Testis (tissue), 3 donors: Measurements from ENCODE around the gene TBC1D10A. TPM values are rescaled to one million over a fixed set of nuclear protein-coding genes. Genes with fewer than 3 reads are reported as not detected.

Source experiments
- DNase-seq: peaks from one replicate; pipeline ENCODE4 v3.0.0-alpha.2; 2019
- H3K27ac ChIP-seq, 2 donors: fragments of 200-600 bp; sonication (generic); one replicate each; pipeline ENCODE4 v1.5.1; 2019
- H3K27me3 ChIP-seq: fragments of 200-600 bp; sonication (generic); one replicate; pipeline ENCODE4 v1.5.1; 2019
- H3K36me3 ChIP-seq: fragments of 200-600 bp; sonication (generic); one replicate; pipeline ENCODE4 v1.5.1; 2017; ENCODE audit warnings: low read depth; ENCODE audit errors: missing control alignments
- H3K4me1 ChIP-seq: fragments of 200-600 bp; sonication (generic); one replicate; pipeline ENCODE4 v1.5.1; 2019
- H3K4me3 ChIP-seq, 2 donors: fragments of 200-600 bp; sonication (generic); one replicate each; pipeline ENCODE4 v1.5.1; 2017 to 2019
- H3K9me3 ChIP-seq: fragments of 200-600 bp; sonication (generic); one replicate; pipeline ENCODE4 v1.5.1; 2017
- CTCF ChIP-seq, 3 experiments: fragments of 450-650 bp in 2 of 3; fragments of 200-600 bp in 1 of 3; sonication (generic) in 1 of 3; IDR thresholded peaks; one replicate each; pipeline ENCODE4 v1.5.1; 2016 to 2019; ENCODE audit warnings: antibody characterized with exemption in 3 of 3, mild to moderate bottlenecking in 2 of 3, moderate library complexity in 1 of 3
- POLR2A ChIP-seq: fragments of 450-650 bp; IDR thresholded peaks from one replicate; pipeline ENCODE4 v1.6.1; 2017; ENCODE audit warnings: antibody characterized with exemption, mild to moderate bottlenecking, moderate library complexity
- WGBS, 2 donors: methylation state at CpG; one replicate each; pipeline ENCODE4 v1.1.5; 2018; 5-methylcytosine and 5-hydroxymethylcytosine counted together
- intact Hi-C: fragments of 100-400 bp; cut with DNase I; formaldehyde crosslinking; loops from one replicate; pipeline ENCODE4 v1.15.1; 2023; ENCODE audit warnings: low total_unique reads
- polyA plus RNA-seq: library from polyadenylated mRNA; stranded (reverse); fragments of 350-450 nt; fragmentation: Illumina TruSeq; extraction: RNeasy Lipid Tissue Mini Kit (QIAGEN cat#74804); gene quantifications from one replicate; pipeline ENCODE4 v1.2.3, GENCODE V29; 2014; ENCODE audit warnings: low read depth, low replicate concordance; ENCODE audit not compliant: insufficient read depth
- total RNA-seq, 2 donors: library from RNA; depleted of rRNA; stranded (reverse); fragments of >200 nt; gene quantifications; one replicate each; pipeline ENCODE4 v1.2.3, GENCODE V29; 2016

TBC1D10A gene
- total and polyA plus RNA-seq, 3 donors from 2014 or later: 48.4 to 79.1 (median 51.0) TPM

- Histone ChIP-seq H3K9me3 (no peaks in the 10 kb centered on the region), H3K27ac (no peak overlapping the region), H3K36me3 (no peaks in the 10 kb centered on the region), H3K4me3 (no peak overlapping the region), H3K4me1 (peaks cover 23% of the 10 kb centered on the region), H3K27me3 (no peaks in the 10 kb centered on the region)
- no peak for DNase-seq
- WGBS, 2 donors: 70 to 86% methylated on average over 3 of the region's 3 CpGs
- TF ChIP-seq POLR2A (no peak), CTCF (IDR thresholded peaks at IDR 0.05) (no peak)
- intact Hi-C loops: no loop called here
Measured at GRCh38 chr22:30328466-30329049, 1.8 kb upstream of the TBC1D10A start.

GRCh38 chr22:30327864-30328345 lies 1.2 kb upstream of the TBC1D10A start:
- intact Hi-C loops: no loop called here
- Histone ChIP-seq H3K4me3 (no peak overlapping the region), H3K27ac (no peak overlapping the region), H3K36me3 (no peaks in the 10 kb centered on the region), H3K9me3 (no peaks in the 10 kb centered on the region), H3K4me1 (peaks cover 28% of the 10 kb centered on the region), H3K27me3 (no peaks in the 10 kb centered on the region)
- WGBS, 2 donors: 60 to 77% methylated on average over 5 of the region's 5 CpGs
- no peak for DNase-seq
- no peak for TF ChIP-seq CTCF (IDR thresholded peaks at IDR 0.05)
- no peak for TF ChIP-seq POLR2A

GRCh38 chr22:30326255-30326705 lies 461 bp downstream of the TBC1D10A start:
- TF ChIP-seq CTCF (IDR thresholded peaks at IDR 0.05): no peak
- no peak for TF ChIP-seq POLR2A
- intact Hi-C loops: no loop called here
- H3K27me3 ChIP-seq: no peaks in the 10 kb centered on the region
- H3K9me3 ChIP-seq: no peaks in the 10 kb centered on the region
- WGBS, 2 donors: 1 to 2% methylated on average over 10 to 33 of the region's 34 CpGs
- H3K4me1 ChIP-seq: peaks cover 36% of the 10 kb centered on the region
- H3K27ac ChIP-seq: peak overlapping the region; percentile 84 to 88
- peak; percentile 58 for DNase-seq
- peak overlapping the region; percentile 87 to 98 for H3K4me3 ChIP-seq
- no peaks in the 10 kb centered on the region for H3K36me3 ChIP-seq

GRCh38 chr22:30325724-30326254 lies 952 bp downstream of the TBC1D10A start:
- Histone ChIP-seq H3K9me3 (no peaks in the 10 kb centered on the region), H3K27me3 (no peaks in the 10 kb centered on the region), H3K4me3 (peak overlapping the region; percentile 87 to 98), H3K27ac (peak overlapping the region; percentile 84 to 88), H3K36me3 (no peaks in the 10 kb centered on the region), H3K4me1 (peaks cover 40% of the 10 kb centered on the region)
- intact Hi-C loops: no loop called here
- no peak for DNase-seq
- TF ChIP-seq POLR2A (no peak), CTCF (IDR thresholded peaks at IDR 0.05) (no peak)
- WGBS, 2 donors: 16 to 22% methylated on average over 10 to 14 of the region's 14 CpGs
